Tongue (tissue), 2 donors: ENCODE data around the gene ADAM19. TPM values are rescaled to one million over a fixed set of nuclear protein-coding genes. Genes with fewer than 3 reads are reported as not detected.

Source experiments
- DNase-seq: peaks from one replicate; pipeline ENCODE4 v3.0.0-alpha.2; 2015
- total RNA-seq: library from RNA; depleted of rRNA; stranded (reverse); fragments of >200 nt; gene quantifications from one replicate; pipeline ENCODE4 v1.2.3, GENCODE V29; 2014

The ADAM19 gene
- total RNA-seq, 1 donor from 2014 or later = 16.5 TPM

- no peak for DNase-seq
These were observed 60.6 kb downstream of the ADAM19 start for GRCh38 chr5:157514974-157515373.

DNA sequence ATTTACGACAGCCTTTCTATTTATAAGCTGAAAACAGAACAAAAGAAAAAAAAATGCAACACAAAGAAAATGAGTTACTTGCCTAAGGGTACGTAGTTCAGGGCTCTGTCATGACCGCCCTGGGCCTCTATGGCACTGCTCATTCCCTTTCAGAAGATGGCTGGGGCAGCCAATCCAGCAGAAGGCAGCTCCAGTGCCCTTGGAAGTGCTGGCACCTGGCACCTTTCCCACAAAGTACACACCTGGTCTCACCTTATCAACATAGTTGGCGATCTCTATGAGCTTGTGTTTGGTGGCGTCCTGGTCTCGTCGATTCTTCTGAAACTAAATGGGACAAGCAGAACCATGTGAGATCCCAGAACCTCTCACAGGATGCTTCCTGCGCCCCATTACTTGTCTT is 62.4 kb downstream of the ADAM19 start:
- DNase-seq = no peak

- peak; percentile 81 for DNase-seq
These were observed 63.6 kb downstream of the ADAM19 start for GRCh38 chr5:157511651-157512644.

- no peak for DNase-seq
These were observed 64.9 kb downstream of the ADAM19 start for GRCh38 chr5:157510682-157511081.

DNA sequence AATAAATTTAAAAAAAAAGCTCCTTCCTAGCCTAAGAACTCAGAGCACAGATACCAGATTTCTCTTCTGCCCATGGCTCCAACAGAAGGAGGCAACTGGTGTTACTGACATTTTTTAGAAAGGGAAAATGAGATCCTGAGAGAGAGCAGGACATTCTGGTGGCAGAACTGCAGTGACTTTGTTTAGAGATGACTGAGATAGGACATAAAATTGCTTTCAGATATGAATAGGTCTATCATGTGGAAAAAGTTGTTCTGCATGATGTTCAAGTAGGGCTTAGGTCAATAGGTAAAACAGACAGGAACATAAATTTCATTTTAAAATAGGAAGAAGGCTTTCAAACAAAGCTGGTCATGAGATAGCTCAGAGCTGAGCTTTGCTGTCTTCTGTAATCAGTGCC is 66.0 kb downstream of the ADAM19 start:
- no peak for DNase-seq

DNA sequence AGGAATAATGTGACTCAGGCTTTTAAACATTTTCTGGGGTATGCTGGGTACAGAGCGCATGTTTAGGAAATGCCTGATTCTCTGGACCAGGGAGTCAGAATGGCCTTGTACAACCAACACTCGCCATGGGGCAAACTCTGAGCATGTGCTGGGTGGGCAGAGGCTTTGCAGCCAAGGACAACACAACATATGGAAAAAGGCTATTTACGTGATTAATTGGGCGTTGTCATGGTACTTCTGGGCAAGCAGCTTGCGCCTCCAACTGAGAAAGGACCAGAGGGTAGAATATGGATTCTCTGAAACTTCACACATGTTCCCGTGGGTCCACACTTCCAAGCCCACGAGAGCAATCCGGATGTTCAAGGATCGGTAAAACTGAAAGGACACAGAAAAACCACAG is 66.5 kb downstream of the ADAM19 start:
- no peak for DNase-seq

DNA sequence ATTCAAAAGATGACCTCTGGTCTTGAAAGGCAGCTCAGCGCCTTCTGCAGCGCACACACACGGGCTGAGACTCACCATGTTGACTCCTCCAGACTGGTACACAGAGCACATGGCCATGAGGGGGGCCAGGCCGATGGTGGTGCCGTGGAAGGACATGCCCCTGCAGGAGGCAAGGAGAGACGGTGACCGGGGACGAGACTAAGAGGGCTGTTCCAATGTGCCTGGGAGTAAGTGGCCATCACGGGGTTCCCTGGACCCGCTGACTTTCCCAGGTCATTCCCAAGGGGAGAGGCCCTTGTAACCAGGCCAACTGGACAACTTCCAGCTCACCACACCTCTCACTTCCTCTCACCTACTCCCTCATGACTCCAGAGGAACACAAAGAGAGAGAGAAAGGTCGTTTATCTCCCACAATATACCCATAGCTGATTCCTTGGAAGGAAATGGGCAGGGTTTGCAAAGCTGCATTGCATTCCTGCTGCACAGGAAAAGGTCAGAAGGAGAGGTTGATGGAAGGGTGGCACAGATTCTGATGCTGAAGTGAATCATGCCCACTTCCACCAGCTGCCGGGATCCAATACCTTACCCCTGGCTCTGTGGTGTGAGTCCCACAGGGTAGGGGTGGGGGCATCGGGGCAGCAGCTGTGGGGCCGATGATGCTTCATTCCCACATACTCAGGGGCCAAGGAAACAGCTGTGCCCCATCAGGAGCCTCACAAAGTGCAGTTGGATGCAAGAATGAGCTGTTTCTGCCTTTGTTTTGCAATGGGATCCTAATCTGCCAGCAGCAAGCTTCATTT is 68.4 kb downstream of the ADAM19 start:
- DNase-seq = peak; percentile 86

- DNase-seq = no peak
These were observed 69.4 kb downstream of the ADAM19 start for GRCh38 chr5:157506066-157506590.

DNA sequence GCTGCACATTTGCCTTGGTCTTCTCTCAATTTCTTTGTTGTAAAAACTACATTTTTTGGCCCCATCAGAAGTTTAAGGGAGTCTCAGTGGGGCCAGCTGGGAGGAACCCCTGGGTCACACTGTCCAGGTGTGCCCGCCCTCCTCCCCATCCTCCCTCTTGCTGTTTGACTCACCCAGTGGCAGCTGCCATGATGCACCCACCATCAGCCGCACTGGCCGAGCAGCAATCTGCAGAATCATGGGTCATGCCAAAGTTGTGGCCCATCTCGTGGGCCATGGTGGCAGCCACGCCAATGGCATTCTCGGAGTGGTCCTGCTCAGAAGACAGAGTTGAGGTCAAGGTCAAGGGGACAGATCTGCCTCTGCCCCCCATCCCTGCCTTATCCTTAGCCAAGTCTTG is 70.1 kb downstream of the ADAM19 start:
- no peak for DNase-seq

DNA sequence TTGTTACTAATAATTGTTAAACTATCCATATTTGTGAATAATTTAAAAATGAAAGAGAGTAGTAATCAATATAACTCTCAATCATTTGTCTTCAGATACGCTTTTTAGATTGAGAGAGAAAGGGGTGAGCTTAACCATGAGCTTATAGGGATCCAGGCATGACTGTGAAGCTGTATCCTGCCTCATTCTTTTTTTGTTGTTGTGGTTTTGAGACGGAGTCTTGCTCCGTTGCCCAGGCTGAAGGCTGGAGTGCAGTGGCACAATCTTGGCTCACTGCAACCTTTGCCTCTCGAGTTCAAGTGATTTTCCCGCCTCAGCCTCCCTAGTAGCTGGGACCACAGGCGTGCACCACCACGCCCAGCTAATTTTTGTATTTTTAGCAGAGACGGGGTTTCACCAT is 71.5 kb downstream of the ADAM19 start:
- no peak for DNase-seq

DNA sequence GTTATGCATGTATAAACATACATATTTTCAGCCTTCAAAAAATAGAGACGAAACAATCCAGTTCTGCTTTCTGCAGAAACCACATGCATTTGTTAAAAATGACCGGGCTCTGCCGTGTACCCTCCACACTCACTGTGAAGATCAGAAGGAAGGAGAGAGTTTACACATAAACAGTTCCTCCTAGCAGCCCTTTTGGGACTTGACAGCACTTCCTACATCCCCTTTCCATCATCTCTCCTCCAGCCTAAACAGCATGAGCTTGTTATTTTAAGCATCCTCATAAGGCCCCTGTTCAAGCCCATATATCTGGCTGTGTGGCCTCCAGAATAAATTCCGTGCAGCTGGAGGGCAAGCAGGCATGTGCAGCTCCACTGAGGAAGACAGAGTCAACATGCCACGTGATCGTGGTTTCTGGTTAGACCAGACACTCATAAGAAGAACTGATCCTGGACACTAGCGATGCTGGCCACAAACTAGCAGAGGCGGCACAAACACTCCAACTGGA is 73.4 kb downstream of the ADAM19 start:
- DNase-seq = no peak

DNA sequence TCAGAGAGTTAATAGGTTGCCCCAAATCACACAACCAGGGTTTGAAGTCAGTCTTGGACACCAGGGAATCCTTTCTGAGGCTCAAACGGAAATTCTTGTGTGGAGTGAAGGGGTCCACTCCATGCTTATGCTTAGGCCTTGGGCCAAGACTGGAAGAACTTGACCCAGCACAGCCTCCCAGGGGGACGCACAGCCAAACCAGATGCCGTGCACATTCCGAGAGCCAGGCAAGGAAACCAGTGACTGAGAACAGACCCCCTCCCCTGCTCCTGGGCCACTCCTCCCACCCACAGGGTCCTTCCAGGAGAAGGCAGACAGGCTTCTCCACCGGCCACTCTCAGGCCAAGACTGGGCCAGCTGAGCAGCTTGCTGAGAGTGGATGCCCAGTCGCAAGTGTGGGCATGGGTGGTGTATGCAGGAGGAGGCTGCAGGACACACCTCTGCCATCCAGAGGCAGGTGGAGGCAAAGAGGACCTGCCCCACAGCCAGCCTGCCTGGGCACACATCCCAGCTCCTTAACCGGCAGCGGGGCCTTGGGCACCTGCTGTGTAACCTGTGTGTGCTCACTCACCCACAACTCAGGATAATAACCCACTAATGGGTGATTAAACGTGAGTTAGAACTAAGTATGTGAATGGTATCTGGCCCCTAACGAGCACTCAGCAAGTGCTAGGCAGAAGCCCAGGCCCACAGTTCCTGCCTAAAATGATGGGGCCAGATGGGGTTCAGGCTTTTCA is 77.5 kb downstream of the ADAM19 start:
- DNase-seq = no peak

DNA sequence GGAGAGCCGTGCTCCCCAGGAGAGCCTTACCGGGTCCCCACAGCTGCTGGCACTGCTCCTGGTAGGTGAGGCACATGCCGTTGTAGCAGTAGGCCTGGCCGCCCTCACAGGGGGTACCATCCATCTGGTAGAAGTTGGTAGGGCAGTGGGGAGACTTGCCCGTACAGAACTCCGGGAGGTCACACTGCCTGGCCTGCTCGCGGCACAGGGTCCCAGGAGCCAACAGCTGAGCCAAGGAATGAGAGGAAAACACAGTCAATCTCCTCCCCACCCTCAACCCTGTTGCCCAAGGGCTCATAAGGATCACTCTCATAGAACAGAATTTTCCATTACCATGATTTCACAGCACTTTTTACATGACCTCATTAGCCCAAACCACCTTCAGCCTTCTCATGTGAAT is 78.7 kb downstream of the ADAM19 start:
- DNase-seq = no peak

GRCh38 chr5:157494178-157494832 is 81.3 kb downstream of the ADAM19 start:
- DNase-seq = no peak

DNA sequence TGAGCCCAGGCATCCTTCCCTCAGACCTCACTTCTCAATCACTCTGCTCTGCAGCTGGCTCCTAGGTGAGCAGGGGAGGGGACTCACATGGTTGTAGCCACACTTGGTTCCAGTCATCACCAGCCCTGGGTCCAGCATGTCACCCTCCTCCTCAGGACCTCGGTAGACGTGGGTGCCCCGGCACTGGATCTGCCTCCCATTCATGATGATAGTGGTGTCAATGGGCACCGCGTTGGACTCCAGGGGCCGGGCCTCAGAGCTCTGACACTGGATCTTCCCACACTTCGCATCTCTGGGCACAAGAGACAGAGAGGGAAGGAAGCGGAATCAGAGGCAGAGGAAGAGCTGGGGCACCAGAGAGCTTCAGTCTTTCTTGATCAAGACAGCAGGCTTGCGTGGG is 82.7 kb downstream of the ADAM19 start:
- DNase-seq = no peak

DNA sequence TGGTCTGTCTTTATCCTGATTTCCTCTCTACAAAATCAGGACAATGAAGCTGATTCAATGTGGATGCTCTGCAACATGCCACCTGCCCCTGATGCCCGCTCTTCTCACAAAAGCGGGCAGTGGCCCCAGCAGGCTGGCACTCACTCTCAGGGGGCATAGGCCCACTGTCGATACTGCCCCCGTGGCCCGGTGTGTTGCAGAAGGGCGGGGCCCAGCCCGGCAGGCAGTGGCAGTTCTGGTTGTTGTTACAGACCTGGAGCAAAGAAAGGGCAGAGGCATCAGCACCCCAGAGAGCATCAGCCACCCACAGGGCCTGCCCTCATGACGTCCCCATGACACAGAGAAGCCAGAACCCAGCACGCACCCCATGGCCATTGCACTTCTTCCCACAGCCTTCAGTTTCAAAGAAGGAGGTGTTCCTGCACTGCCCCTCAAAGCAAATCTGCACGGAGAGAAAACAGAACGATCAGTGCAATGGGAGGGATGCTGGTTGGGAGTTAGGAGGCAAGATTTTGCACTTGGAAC is 84.0 kb downstream of the ADAM19 start:
- no peak for DNase-seq

GRCh38 chr5:157487358-157487757 is 88.2 kb downstream of the ADAM19 start:
- no peak for DNase-seq

DNA sequence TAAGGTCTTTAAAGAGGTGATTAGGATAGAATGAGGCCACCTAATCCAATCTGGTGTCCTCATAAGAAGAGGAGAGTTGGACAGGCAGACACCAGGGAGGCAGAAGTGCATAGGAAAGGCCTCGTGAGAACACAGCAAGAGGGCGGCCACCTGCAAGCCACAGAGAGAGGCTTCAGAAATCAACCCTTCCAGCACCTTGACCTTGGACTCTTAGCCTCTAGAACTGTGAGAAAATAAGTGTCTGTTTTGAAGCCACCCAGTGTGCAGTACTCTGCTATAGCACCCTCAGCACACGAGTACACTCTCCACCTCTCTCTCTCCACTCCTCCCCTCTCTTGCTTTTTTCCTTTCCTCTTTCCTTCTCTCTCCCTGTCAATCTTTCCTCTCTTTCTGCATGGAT is 88.7 kb downstream of the ADAM19 start:
- no peak for DNase-seq

- no peak for DNase-seq
These were observed 89.3 kb downstream of the ADAM19 start for GRCh38 chr5:157486221-157486681.

DNA sequence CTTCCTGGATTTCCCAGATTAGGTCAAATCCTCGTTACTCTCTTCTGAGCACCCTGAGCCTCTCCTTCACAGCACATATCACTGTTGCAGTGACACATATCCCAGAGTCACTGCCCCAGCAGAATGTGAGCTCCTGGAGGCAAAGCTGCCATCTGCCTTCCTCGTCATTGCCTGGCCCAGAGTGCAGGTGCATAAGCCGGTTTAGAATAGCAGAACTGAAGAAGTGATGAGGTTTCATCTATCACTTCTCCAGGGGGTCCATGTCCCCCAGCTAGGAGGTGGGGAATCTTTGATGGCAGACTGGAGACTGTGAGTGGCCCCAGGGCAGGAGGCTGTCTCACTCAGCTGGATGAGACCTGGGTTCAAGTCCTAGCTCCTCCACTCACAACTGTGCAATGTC is 89.8 kb downstream of the ADAM19 start:
- DNase-seq = no peak

DNA sequence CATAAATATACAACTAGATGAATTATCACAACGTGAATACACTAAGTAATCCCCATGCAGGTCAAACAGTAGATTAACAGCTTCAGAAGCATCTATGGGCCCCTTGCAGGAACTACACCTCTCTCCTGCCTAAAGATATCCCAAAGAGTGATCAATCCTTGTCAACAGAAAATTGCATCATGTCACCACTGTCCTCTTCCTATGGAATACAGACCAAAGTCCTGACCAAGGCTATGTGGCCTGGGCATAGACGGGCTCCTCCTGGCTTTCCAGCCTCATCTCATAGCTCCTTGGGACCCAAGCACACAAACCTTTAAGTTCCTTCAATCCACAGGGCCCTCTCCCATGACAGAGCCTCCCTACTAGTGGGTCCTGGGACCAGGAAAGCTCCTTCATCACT is 90.2 kb downstream of the ADAM19 start:
- DNase-seq = no peak
